Natural killer cell (primary cell): ENCODE measurements around the gene ASTN2. TPM values are rescaled to one million over a fixed set of nuclear protein-coding genes. Genes with fewer than 3 reads are reported as not detected.
"Not testable (repeated sequence)": the region's sequence is repeated elsewhere in the genome, so short reads cannot be mapped to it uniquely, and the experiment has no call there.

Experiments used
- ATAC-seq, 3 donors: fragments of 150-1000 bp in 2 of 3; fragments of 200-7000 bp in 1 of 3; cut with Tn5 transposase; 1 replicate in 1 of 3; 2 replicates in 2 of 3; pipeline ENCODE4 v1.10.0; 2021; ENCODE audit warnings: mild to moderate bottlenecking in 2 of 3, moderate library complexity in 2 of 3
- DNase-seq, 2 donors: peaks; one replicate each; pipeline versions ENCODE4 v3.0.0 to v3.0.0-alpha.2; 2013 to 2021; ENCODE audit warnings: mixed read lengths in 1 of 2
- H3K27ac ChIP-seq: one replicate; pipeline ENCODE4 v1.5.1; 2013; ENCODE audit warnings: mild to moderate bottlenecking, low read length
- H3K27me3 ChIP-seq: one replicate; pipeline ENCODE4 v1.6.1; 2013; ENCODE audit warnings: low read length; ENCODE audit not compliant: control insufficient read depth, insufficient read depth
- H3K36me3 ChIP-seq: one replicate; pipeline ENCODE4 v1.6.1; 2013; ENCODE audit warnings: low read length; ENCODE audit not compliant: control insufficient read depth, insufficient read depth
- H3K4me1 ChIP-seq: one replicate; pipeline ENCODE4 v1.6.1; 2013; ENCODE audit warnings: low read length; ENCODE audit not compliant: control insufficient read depth, insufficient read depth
- H3K4me3 ChIP-seq: one replicate; pipeline ENCODE4 v1.5.1; 2013; ENCODE audit warnings: low read length
- H3K9me3 ChIP-seq: one replicate; pipeline ENCODE4 v1.6.1; 2013; ENCODE audit warnings: low read length; ENCODE audit not compliant: control insufficient read depth, insufficient read depth
- H3K27ac Mint-ChIP-seq, 2 donors: one replicate each; pipeline ENCODE4 v1.8.0; 2022; ENCODE audit warnings: mild to moderate bottlenecking in 2 of 2, mixed read lengths in 2 of 2, moderate library complexity in 1 of 2
- H3K27me3 Mint-ChIP-seq, 2 donors: one replicate each; pipeline ENCODE4 v1.8.0; 2022; ENCODE audit warnings: low read depth in 2 of 2, mixed read lengths in 2 of 2
- H3K36me3 Mint-ChIP-seq: one replicate; pipeline ENCODE4 v1.8.0; 2022; ENCODE audit warnings: mixed read lengths
- H3K4me1 Mint-ChIP-seq, 2 donors: one replicate each; pipeline ENCODE4 v1.8.0; 2022; ENCODE audit warnings: mixed read lengths in 2 of 2
- H3K4me3 Mint-ChIP-seq: one replicate; pipeline ENCODE4 v1.8.0; 2022; ENCODE audit warnings: mild to moderate bottlenecking, moderate library complexity, mixed read lengths
- H3K9me3 Mint-ChIP-seq, 2 donors: one replicate each; pipeline ENCODE4 v1.8.0; 2022; ENCODE audit warnings: mixed read lengths in 2 of 2
- WGBS: methylation state at CpG from one replicate; pipeline ENCODE4 v1.1.7; 2013; ENCODE audit warnings: missing lambda C conversion rate; ENCODE audit not compliant: insufficient coverage; 5-methylcytosine and 5-hydroxymethylcytosine counted together
- intact Hi-C: fragments of 100-400 bp; cut with micrococcal nuclease; formaldehyde crosslinking; loops from one replicate; pipeline ENCODE4 v1.14.2; 2022
- total RNA-seq, 4 donors: library from RNA; stranded (reverse); fragments of 120-200 nt in 1 of 4; gene quantifications; one replicate each; pipeline versions ENCODE4 v1.2.3 to v1.2.4, GENCODE V29; 2013 to 2022
- TF ChIP-seq, protein P1 (sequence below): fragments of 200-600 bp; IDR thresholded peaks from one replicate; pipeline ENCODE4 v1.8.0; 2022; ENCODE audit warnings: antibody characterized with exemption

ASTN2 gene
- total RNA-seq, 3 donors from 2014 or later (not counting 1 experiment from before 2014, with no cell fraction given), result 3.0 to 3.5 (median 3.2) TPM

DNA sequence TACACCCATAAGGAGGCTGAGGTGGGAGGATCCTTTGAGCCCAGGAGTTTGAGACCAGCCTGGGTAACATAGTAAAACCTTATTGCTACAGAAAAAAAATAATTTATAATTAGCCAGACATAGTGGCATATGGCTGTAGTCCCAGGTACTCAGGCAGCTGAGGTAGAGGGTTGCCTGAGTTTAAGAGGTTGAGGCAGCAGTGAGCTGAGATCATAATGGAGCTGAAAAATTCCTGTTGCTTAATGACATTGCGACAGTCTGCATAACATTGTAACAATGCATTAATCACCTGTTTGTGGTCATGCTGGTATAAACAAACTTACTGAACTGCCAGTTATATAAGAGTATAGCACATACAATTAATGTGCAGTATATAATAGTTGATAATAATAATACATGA, 513.6 kb downstream of the ASTN2 start:
- H3K4me1 Mint-ChIP-seq, result no peaks in the 10 kb centered on the region
- H3K9me3 ChIP-seq, result no peaks in the 10 kb centered on the region
- no peaks in the 10 kb centered on the region for H3K4me1 ChIP-seq
- no peaks in the 10 kb centered on the region for H3K27me3 ChIP-seq
- H3K36me3 ChIP-seq, result no peaks in the 10 kb centered on the region
- 71% methylated on average over 1 of the region's 1 CpG for WGBS
- intact Hi-C loops, result no loop called here
- no peaks in the 10 kb centered on the region for H3K36me3 Mint-ChIP-seq
- TF ChIP-seq, protein P1, sequence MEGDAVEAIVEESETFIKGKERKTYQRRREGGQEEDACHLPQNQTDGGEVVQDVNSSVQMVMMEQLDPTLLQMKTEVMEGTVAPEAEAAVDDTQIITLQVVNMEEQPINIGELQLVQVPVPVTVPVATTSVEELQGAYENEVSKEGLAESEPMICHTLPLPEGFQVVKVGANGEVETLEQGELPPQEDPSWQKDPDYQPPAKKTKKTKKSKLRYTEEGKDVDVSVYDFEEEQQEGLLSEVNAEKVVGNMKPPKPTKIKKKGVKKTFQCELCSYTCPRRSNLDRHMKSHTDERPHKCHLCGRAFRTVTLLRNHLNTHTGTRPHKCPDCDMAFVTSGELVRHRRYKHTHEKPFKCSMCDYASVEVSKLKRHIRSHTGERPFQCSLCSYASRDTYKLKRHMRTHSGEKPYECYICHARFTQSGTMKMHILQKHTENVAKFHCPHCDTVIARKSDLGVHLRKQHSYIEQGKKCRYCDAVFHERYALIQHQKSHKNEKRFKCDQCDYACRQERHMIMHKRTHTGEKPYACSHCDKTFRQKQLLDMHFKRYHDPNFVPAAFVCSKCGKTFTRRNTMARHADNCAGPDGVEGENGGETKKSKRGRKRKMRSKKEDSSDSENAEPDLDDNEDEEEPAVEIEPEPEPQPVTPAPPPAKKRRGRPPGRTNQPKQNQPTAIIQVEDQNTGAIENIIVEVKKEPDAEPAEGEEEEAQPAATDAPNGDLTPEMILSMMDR, result no peak
- DNase-seq (no peak), ATAC-seq (no peak)
- H3K27ac Mint-ChIP-seq, result no peak overlapping the region
- no peak overlapping the region for H3K27ac ChIP-seq
- H3K4me3 Mint-ChIP-seq, result no peak overlapping the region
- peaks cover 8 to 12% of the 10 kb centered on the region in 2 donors for H3K9me3 Mint-ChIP-seq
- peaks cover 0 to 3% of the 10 kb centered on the region in 2 donors for H3K27me3 Mint-ChIP-seq
- H3K4me3 ChIP-seq, result no peak overlapping the region

DNA sequence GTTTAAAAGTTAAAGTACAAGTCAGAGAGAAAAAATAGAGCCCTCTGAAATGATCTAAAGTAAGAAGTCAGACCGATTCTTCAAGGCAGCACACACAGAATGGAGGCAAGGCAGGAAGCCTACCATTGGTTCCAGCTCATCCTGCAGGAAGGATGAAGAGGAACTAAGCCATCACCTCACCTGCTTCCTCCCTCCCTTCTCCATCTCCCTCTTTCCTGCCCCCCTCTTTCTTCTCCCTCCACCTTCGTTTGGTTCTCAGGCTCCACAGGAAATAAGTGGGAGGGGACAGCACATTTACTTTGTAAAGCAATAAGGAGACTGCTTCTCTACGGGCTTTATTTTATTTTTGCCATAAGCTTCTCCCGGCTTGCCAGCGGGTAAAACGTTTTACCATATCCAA, 514.3 kb downstream of the ASTN2 start:
- Mint-ChIP-seq H3K4me3 (no peak overlapping the region), H3K36me3 (no peaks in the 10 kb centered on the region), H3K27ac (no peak overlapping the region), H3K4me1 (no peaks in the 10 kb centered on the region), H3K27me3 (peaks cover 0 to 6% of the 10 kb centered on the region in 2 donors), H3K9me3 (peaks cover 10 to 16% of the 10 kb centered on the region in 2 donors)
- 77% methylated on average over 1 of the region's 6 CpGs for WGBS
- no peaks in the 10 kb centered on the region for H3K36me3 ChIP-seq
- H3K27ac ChIP-seq, result no peak overlapping the region
- no peaks in the 10 kb centered on the region for H3K4me1 ChIP-seq
- TF ChIP-seq, protein P1, result no peak
- intact Hi-C loops, result no loop called here
- H3K4me3 ChIP-seq, result no peak overlapping the region
- DNase-seq (no peak), ATAC-seq (no peak)
- H3K27me3 ChIP-seq, result no peaks in the 10 kb centered on the region
- no peaks in the 10 kb centered on the region for H3K9me3 ChIP-seq

DNA sequence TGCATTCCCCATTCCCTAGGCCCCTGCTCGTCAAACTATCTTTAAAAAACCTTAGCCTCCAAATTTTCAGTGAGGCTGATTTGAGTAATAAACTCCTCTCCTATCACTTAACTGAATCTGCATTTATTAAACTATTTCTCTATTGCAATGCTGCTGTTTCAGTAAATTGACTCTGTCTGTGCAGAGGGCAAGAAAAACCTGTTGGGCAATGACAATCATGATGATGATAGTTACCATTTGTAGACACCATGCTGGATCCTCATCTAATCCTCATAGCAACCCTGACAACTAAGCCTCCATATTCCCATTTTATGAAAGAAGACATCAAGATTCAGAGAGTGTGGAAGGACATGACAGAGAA, 514.9 kb downstream of the ASTN2 start:
- no peaks in the 10 kb centered on the region for H3K4me1 ChIP-seq
- ATAC-seq, result no peak
- Mint-ChIP-seq H3K27ac (no peak overlapping the region), H3K9me3 (peaks cover 12 to 18% of the 10 kb centered on the region in 2 donors), H3K4me3 (no peak overlapping the region), H3K4me1 (no peaks in the 10 kb centered on the region), H3K36me3 (no peaks in the 10 kb centered on the region), H3K27me3 (peaks cover 0 to 8% of the 10 kb centered on the region in 2 donors)
- WGBS, result 95% methylated on average over 1 of the region's 1 CpG
- H3K27me3 ChIP-seq, result no peaks in the 10 kb centered on the region
- intact Hi-C loops, result no loop called here
- H3K27ac ChIP-seq, result no peak overlapping the region
- no peaks in the 10 kb centered on the region for H3K36me3 ChIP-seq
- DNase-seq, result no peak
- no peaks in the 10 kb centered on the region for H3K9me3 ChIP-seq
- TF ChIP-seq, protein P1, result no peak
- no peak overlapping the region for H3K4me3 ChIP-seq

DNA sequence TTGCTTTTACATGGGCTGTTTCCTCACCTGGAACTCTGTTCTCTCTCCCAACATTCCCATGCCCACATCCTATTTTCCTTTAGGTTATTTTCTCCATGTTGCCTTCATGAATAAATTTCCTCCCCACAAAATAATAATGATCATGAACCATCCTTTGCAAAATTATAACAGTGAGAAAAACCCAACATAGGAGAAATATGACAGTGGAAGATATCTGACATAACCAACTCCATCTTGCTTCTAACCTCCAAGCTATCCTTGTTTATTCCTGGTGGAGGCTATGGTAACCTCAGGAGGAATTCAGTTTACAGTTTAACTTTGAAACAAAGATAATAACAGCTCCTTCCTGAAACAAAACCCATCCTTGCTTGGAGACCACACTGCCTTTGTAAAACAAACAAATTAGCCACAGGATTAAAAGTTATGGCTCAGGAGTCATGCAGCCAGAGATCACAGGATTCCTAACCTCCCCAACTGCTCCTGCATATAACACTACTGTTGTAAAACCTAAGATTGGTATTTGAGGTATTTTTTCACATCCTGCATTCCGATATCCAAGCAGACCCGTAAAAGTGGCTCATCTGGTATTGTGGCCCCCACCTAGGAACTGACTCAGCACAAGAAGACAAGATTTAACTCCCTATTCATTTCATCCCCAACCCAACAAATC, 515.4 kb downstream of the ASTN2 start:
- TF ChIP-seq, protein P1, result no peak
- H3K36me3 Mint-ChIP-seq, result no peaks in the 10 kb centered on the region
- no peak overlapping the region for H3K4me3 ChIP-seq
- H3K4me1 Mint-ChIP-seq, result no peaks in the 10 kb centered on the region
- H3K4me3 Mint-ChIP-seq, result no peak overlapping the region
- H3K9me3 ChIP-seq, result no peaks in the 10 kb centered on the region
- H3K27ac ChIP-seq, result no peak overlapping the region
- H3K27me3 Mint-ChIP-seq, result peaks cover 0 to 8% of the 10 kb centered on the region in 2 donors
- intact Hi-C loops, result no loop called here
- no peaks in the 10 kb centered on the region for H3K36me3 ChIP-seq
- H3K27ac Mint-ChIP-seq, result no peak overlapping the region
- no peaks in the 10 kb centered on the region for H3K27me3 ChIP-seq
- DNase-seq (no peak), ATAC-seq (no peak)
- WGBS, result 82% methylated on average over 2 of the region's 2 CpGs
- no peaks in the 10 kb centered on the region for H3K4me1 ChIP-seq
- peaks cover 12 to 18% of the 10 kb centered on the region in 2 donors for H3K9me3 Mint-ChIP-seq

DNA sequence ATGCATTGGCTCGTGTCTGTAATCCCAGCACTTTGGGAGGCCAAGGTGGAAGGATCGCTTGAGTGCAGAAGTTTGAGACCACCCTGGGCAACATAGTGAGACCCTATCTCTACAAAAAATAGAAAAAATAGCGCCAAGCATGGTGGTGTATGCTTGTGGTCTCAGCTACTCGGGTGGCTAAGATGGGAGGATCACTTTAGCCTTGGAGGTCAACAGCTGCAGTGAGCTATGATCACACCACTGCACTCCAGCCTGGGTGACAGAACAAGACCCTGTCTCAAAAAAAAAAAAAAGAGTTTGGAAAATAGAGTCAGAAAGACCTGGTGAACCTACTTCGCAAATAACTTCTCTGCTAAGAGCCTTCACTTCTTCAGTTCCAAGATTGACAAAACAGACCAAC, 516.7 kb downstream of the ASTN2 start:
- H3K36me3 Mint-ChIP-seq, H3K9me3 ChIP-seq, H3K4me1 ChIP-seq, DNase-seq, H3K4me3 ChIP-seq, H3K27me3 Mint-ChIP-seq, intact Hi-C loops, ATAC-seq, H3K27ac ChIP-seq, H3K4me1 Mint-ChIP-seq, H3K27ac Mint-ChIP-seq, H3K27me3 ChIP-seq, H3K4me3 Mint-ChIP-seq, H3K36me3 ChIP-seq: not testable (repeated sequence)
- H3K9me3 Mint-ChIP-seq, result peaks cover 13 to 18% of the 10 kb centered on the region in 2 donors
- WGBS, result 91% methylated on average over 5 of the region's 5 CpGs
